HG02870 (cell line): ENCODE measurements around the gene TM2D3.
A peak's percentile ranks its signal among the peaks of the same experiment; 100 is the strongest.

Experiments used
- ATAC-seq: cut with Tn5 transposase; IDR thresholded peaks from one replicate; pipeline ENCODE4 v1.9.1; 2021; ENCODE audit warnings: mild to moderate bottlenecking, moderate library complexity; ENCODE audit not compliant: unreplicated experiment

TM2D3 gene, protein sequence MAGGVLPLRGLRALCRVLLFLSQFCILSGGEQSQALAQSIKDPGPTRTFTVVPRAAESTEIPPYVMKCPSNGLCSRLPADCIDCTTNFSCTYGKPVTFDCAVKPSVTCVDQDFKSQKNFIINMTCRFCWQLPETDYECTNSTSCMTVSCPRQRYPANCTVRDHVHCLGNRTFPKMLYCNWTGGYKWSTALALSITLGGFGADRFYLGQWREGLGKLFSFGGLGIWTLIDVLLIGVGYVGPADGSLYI

DNA sequence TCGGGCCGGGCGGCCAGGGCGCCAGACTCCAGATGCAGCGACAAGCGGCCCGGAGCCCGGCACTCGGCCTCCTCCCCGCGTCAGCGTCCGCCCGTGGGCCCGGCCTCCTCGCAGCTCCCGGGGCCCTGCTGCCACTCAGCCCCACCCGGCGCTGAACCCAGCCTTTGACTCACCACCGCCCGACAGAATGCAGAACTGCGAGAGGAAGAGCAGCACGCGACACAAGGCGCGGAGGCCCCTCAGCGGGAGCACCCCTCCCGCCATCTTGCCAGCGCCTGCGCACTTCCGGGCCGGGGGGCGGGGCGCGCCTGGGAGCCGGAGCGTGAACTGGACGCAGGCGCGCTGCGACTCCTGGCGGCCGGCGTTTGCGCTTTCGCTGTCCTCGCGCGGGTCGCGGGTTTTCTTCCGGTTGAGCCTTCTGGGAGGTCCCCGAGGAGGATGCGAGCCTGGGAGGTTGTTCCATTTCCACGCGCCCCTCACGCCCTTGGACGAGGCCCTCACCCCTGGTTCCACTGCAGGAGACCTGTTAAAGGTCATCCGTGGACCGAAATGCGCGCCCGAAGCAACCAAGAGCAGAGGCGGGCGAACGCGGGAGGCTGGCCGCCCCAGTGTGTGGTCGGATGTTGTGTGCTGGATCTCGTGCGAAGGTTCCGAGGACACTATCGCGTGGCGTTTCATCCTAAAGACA lies at the start of gene TM2D3:
TM2D3 (minus strand) TSS at position 284 of the 688 bp plus-strand sequence; CDS start at position 264, 20 bp downstream.
- peak; percentile 88 for ATAC-seq

DNA sequence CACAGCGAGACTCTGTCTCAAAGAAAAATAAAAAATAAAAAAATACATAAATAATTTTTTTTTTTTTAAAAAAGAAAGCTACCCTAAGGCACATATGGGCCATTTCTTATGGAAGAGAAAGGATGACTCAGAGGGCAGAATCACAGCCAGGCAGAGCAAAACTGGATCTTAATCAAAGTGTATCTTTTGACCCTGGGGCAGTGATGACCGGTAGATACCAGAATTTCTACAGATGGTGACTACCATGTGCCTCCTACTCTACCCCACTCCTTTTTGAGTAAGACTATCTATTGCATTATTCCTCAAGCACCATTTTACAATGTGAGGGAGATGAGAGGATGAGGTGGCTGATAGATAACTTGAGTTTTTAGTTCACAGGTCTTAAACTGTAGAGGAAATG lies 46.1 kb upstream of the TM2D3 start:
- no peak for ATAC-seq

GRCh38 chr15:101697488-101697887 lies 45.3 kb upstream of the TM2D3 start:
- no peak for ATAC-seq

GRCh38 chr15:101696829-101697228 lies 44.6 kb upstream of the TM2D3 start:
- no peak for ATAC-seq

GRCh38 chr15:101694261-101694660 lies 42.1 kb upstream of the TM2D3 start:
- ATAC-seq, result no peak

- ATAC-seq, result no peak
Measured at GRCh38 chr15:101692801-101693598, 40.8 kb upstream of the TM2D3 start.

- ATAC-seq, result no peak
Measured at GRCh38 chr15:101689901-101690300, 37.7 kb upstream of the TM2D3 start.

DNA sequence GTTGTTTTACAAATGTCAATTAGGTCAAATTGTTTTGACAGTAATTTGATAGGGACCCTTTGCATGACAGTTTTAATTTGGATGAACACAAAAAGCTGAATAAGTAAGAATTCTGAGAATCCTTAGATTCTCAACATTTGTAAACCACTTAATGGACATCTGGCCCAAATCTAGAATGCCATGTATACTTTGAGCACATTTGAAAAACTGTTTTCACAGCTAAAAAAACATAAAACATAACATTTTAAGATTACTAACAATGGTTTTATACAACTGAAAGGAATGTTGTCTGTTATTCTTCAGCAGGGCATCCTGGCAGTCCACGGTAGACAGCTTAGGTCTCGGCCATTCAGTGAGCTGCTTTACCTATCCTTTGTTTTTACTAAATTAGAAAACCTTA lies 34.5 kb upstream of the TM2D3 start:
- ATAC-seq, result no peak

DNA sequence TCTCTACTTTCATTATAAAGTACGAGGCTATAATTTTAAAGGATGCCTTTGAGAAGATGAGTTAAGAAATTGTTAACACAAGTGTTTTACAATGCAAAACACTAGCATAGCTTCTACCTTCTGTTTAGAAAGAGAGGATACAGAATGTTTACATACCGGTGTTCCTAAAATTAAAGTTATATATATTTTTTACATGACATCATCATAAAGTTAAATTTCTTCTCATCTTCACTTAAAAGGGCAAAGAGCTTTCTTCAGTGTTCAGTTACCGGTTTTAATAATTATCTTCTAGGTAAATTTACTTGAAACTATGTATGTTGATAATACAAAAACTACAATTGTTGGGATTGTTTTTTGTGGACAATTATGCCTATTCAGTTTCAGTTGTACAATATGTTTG lies 32.7 kb upstream of the TM2D3 start:
- ATAC-seq, result no peak

DNA sequence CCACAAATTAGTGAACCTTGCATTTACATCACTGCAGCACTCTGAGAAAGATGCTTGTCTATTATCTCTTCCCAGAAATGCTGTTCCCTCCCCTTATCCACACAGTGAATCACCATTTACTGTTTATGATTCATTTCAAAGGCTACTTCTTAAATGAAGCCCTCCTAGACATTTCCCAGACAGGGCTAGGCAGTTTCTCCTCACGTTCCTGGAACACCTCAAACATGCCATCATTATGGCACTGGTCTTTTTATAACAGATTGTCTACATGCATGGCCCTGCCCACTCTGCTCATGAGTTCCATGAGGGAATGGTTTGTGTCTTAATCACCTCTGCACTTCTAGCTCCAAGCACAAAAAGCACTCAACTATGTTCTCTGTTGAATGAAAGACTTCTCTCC lies 32.2 kb upstream of the TM2D3 start:
- no peak for ATAC-seq

- ATAC-seq, result no peak
Measured at GRCh38 chr15:101679806-101680205, 27.6 kb upstream of the TM2D3 start.

GRCh38 chr15:101676921-101677329 lies 24.7 kb upstream of the TM2D3 start:
- no peak for ATAC-seq

- ATAC-seq, result peak; percentile 90
Measured at GRCh38 chr15:101675796-101676582, 23.8 kb upstream of the TM2D3 start.

- ATAC-seq, result peak; percentile 52
Measured at GRCh38 chr15:101675015-101675414, 22.8 kb upstream of the TM2D3 start.

GRCh38 chr15:101672298-101672697 lies 20.1 kb upstream of the TM2D3 start:
- ATAC-seq, result no peak

- no peak for ATAC-seq
Measured at GRCh38 chr15:101669744-101670143, 17.6 kb upstream of the TM2D3 start.

DNA sequence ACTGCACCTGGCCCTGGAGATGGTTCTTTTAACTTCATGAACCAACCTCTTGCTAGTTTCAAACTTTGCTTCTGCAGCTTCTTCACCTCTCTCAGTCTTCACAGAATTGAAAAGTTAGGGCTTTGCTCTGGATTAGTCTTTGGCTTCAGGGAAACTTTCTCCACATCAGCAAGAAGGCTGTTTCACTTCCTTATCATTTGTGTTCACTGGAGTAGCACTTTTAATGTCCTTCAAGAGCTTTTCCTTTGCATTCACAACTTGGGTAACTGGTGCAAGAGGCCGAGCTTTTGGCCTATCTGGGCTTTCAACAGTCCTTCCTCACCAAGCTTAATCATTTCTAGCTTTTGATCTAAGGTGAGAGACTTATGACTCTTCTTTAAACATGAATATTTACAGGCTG lies 15.7 kb upstream of the TM2D3 start:
- ATAC-seq, result no peak

- no peak for ATAC-seq
Measured at GRCh38 chr15:101664303-101664913, 12.2 kb upstream of the TM2D3 start.

DNA sequence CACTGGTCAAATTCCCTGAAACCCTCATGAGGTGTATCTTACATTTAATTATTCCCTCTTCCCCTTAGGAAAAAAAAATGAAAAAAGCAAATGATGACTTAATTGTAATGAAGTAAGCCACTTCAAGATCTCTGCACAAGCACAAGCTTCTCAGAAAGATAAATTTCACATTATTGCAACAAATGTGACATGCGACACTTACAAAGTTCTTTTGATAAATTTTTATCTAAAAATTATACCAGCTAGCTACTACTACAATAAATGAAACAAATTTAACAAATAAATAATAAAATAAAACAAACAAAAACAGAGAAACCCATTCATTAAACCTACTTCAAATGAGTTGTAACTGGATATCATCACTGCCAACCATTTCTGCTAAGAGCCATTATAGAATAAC lies 10.0 kb upstream of the TM2D3 start:
- no peak for ATAC-seq

DNA sequence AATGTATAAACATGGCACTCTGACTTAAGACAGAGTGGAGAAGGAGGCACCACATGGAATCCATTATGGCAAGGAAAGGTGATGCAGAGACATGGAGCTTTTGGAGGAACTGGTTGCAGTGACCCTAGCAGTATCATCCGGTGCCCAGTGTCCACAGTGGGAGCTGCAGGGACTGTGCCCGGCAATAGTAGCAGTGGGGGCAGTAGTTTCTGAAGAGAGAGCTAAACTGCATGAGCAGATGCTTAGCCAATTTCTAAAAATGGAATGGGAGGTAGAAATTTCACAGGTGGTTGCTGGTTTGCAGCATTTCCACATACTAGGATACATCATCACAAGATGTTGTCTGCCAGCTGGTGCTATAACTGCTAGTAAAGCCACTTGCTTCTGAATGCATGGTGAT lies 7.8 kb upstream of the TM2D3 start:
- no peak for ATAC-seq
